GM23248 (cell line): ENCODE measurements around the gene FTH1. TPM values are rescaled to one million over a fixed set of nuclear protein-coding genes. Genes with fewer than 3 reads are reported as not detected.

Source experiments
- DNase-seq: peaks from one replicate; pipeline ENCODE4 v3.0.0-alpha.2; 2015
- H2AFZ ChIP-seq: fragments of 200-600 bp; sonication (generic); 2 replicates; pipeline ENCODE4 v1.6.1; 2016; ENCODE audit warnings: antibody characterized with exemption
- H3F3A ChIP-seq: fragments of 200-600 bp; sonication (generic); 2 replicates; pipeline ENCODE4 v1.6.1; 2016; ENCODE audit warnings: mild to moderate bottlenecking, antibody characterized with exemption, mixed run types; ENCODE audit not compliant: insufficient read depth
- H3K27ac ChIP-seq: fragments of 200-600 bp; sonication (generic); 2 replicates; pipeline ENCODE4 v1.5.1; 2016; ENCODE audit warnings: mild to moderate bottlenecking
- H3K27me3 ChIP-seq: fragments of 200-600 bp; sonication (generic); replicated peaks from 2 replicates; pipeline ENCODE4 v1.6.1; 2016; ENCODE audit warnings: mild to moderate bottlenecking; ENCODE audit not compliant: insufficient read depth
- H3K36me3 ChIP-seq: fragments of 200-600 bp; sonication (generic); 2 replicates; pipeline ENCODE4 v1.6.1; 2016; ENCODE audit warnings: low read depth, mild to moderate bottlenecking
- H3K4me1 ChIP-seq: fragments of 200-600 bp; sonication (generic); 2 replicates; pipeline ENCODE4 v1.6.1; 2016; ENCODE audit warnings: mild to moderate bottlenecking; ENCODE audit not compliant: insufficient read depth
- H3K4me2 ChIP-seq: fragments of 200-600 bp; sonication (generic); one replicate; pipeline ENCODE4 v1.6.1; 2016; ENCODE audit warnings: mild to moderate bottlenecking; ENCODE audit not compliant: unreplicated experiment
- H3K4me3 ChIP-seq: fragments of 200-600 bp; sonication (generic); 2 replicates; pipeline ENCODE4 v1.5.1; 2016; ENCODE audit warnings: mild to moderate bottlenecking
- H3K79me2 ChIP-seq: fragments of 200-600 bp; sonication (generic); 2 replicates; pipeline ENCODE4 v1.6.1; 2016; ENCODE audit warnings: mild to moderate bottlenecking; ENCODE audit not compliant: insufficient read depth
- H3K9ac ChIP-seq: fragments of 200-600 bp; sonication (generic); 2 replicates; pipeline ENCODE4 v1.6.1; 2016; ENCODE audit warnings: mild to moderate bottlenecking
- H3K9me2 ChIP-seq: fragments of 200-600 bp; sonication (generic); 2 replicates; pipeline ENCODE4 v1.6.1; 2016; ENCODE audit warnings: mixed run types, mild to moderate bottlenecking, moderate library complexity; ENCODE audit not compliant: insufficient read depth
- H3K9me3 ChIP-seq: fragments of 200-600 bp; sonication (generic); one replicate; pipeline ENCODE4 v1.6.1; 2017; ENCODE audit warnings: low read depth
- H4K20me1 ChIP-seq: fragments of 200-600 bp; sonication (generic); 2 replicates; pipeline ENCODE4 v1.6.0; 2016; ENCODE audit not compliant: insufficient read depth
- EZH2 ChIP-seq: fragments of 200-600 bp; sonication (generic); IDR thresholded peaks from 2 replicates; pipeline ENCODE4 v1.6.1; 2018; ENCODE audit warnings: antibody characterized with exemption, mild to moderate bottlenecking; ENCODE audit not compliant: insufficient read depth, poor library complexity, severe bottlenecking
- EZH2phosphoT487 ChIP-seq: fragments of 200-600 bp; sonication (generic); IDR thresholded peaks from 2 replicates; pipeline ENCODE4 v1.6.1; 2018; ENCODE audit warnings: antibody characterized with exemption, moderate library complexity, mild to moderate bottlenecking, low read depth; ENCODE audit not compliant: insufficient read depth
- WGBS, 2 experiments: methylation state at CpG; one replicate each; pipeline ENCODE4 v1.1.6; 2015 to 2017; ENCODE audit warnings: low lambda C conversion rate in 2 of 2, low coverage in 1 of 2; ENCODE audit errors: missing lambda C conversion rate in 2 of 2; 5-methylcytosine and 5-hydroxymethylcytosine counted together
- in situ Hi-C: fragments of 300-500 bp; cut with MboI; formaldehyde crosslinking; loops from 2 replicates; pipeline ENCODE4 v1.15.0; 2020
- polyA plus RNA-seq: library from polyadenylated mRNA; unstranded; fragments of >200 nt; fragmentation: Nextera tagmentation; extraction: Ambion mirVana; gene quantifications from 2 replicates; pipeline ENCODE4 v1.2.1, GENCODE V29; 2016
- total RNA-seq: library from RNA; depleted of rRNA; stranded (reverse); fragments of >200 nt; shearing (Covaris generic); gene quantifications from 2 replicates; pipeline ENCODE4 v1.2.3, GENCODE V29; 2014; rRNA removed

The FTH1 gene
- total RNA-seq = 393 and 473 TPM in 2 replicates
- polyA plus RNA-seq = 10,305 and 10,611 TPM in 2 replicates

DNA sequence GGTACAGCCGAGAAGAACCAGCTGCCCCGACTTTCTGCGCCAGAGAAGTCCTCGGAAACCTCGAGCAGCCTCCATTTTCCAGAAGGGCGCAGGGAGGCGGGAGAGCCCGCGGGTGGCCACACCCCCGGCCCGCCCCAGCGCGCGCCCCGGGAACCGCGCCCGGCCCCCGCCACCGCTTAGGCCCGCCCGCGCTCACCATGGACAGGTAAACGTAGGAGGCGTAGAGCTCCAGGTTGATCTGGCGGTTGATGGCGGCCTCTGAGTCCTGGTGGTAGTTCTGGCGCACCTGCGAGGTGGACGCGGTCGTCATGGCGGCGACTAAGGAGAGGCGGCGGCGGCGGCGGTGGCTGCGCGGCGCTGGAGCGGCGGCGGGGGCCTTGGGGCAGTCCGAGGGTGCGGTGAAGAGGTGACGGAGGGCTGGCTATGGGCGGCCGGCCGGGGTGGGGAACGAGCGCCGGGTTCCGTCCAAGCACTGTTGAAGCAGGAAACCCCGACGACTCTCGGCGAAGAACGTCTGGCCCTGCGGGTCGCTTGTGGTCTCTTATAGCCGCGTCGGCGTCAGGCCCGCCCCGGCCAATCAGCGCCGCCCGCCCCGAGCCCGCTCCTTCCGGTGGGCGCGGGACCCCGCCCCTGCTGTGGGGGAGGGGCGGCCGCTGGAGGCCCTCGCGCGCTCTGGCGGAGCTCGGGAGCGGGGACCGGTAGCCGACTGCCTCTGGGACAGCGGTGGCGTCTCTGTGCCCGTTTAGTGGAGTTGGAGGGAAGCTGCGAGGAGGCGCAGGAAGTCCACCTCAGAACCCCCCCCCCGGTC lies at the start of gene FTH1:
FTH1 (minus strand) TSS at position 519 of the 808 bp plus-strand sequence; CDS start at position 310, 209 bp downstream.
- H2AFZ ChIP-seq = peak within 1 kb of the TSS; percentile 78
- peaks cover 49% of the 10 kb centered on the region for H3K4me1 ChIP-seq
- H3K4me3 ChIP-seq = peak within 1 kb of the TSS; percentile 98
- peaks cover 29% of the 10 kb centered on the region for H3K36me3 ChIP-seq
- H3K79me2 ChIP-seq = peaks cover 43% of the 10 kb centered on the region
- WGBS, 2 experiments = 0 to 2% methylated on average over 45 to 85 of the region's 93 CpGs
- H3K27me3 ChIP-seq = no peaks in the 10 kb centered on the region
- peaks cover 16% of the 10 kb centered on the region for H4K20me1 ChIP-seq
- peak; percentile 94 for DNase-seq
- no peaks in the 10 kb centered on the region for H3K9me2 ChIP-seq
- H3K9me3 ChIP-seq = no peaks in the 10 kb centered on the region
- H3F3A ChIP-seq = peaks cover 81% of the 10 kb centered on the region
- peak within 1 kb of the TSS; percentile 99 for H3K27ac ChIP-seq
- H3K4me2 ChIP-seq = peak within 1 kb of the TSS; percentile 96
- in situ Hi-C loops = no loop called here
- no peak for TF ChIP-seq EZH2phosphoT487
- no peak for TF ChIP-seq EZH2
- peak within 1 kb of the TSS; percentile 97 for H3K9ac ChIP-seq

DNA sequence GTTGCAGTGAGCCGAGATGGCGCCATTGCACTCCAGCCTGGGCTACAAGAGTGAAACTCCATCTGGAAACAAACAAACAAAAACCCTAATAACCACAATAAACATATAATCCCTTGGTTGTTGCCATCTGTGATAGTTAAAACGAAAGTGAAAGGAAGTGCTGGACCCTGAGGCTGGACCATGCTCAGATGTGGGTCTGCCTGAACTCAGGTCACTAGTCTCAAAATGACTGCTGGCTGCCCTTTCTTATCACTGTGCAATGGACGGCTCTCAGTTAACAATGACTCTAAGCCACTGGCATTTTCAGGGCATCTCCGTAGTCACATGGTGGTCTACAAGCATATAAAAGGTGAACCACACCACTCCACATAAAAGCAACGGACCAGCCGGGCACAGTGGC lies 48.2 kb upstream of the FTH1 start:
- H3K9ac ChIP-seq = no peak overlapping the region
- no peak overlapping the region for H3K27ac ChIP-seq
- no peak for DNase-seq
- no peaks in the 10 kb centered on the region for H4K20me1 ChIP-seq
- H3K4me1 ChIP-seq = peaks cover 17% of the 10 kb centered on the region
- H3K9me3 ChIP-seq = no peaks in the 10 kb centered on the region
- H3K36me3 ChIP-seq = no peaks in the 10 kb centered on the region
- H3F3A ChIP-seq = peaks cover 3% of the 10 kb centered on the region; the same call in 1 of the 2 replicates
- H3K4me2 ChIP-seq = no peak overlapping the region
- TF ChIP-seq EZH2phosphoT487 = no peak
- no peak for TF ChIP-seq EZH2
- H3K4me3 ChIP-seq = no peak overlapping the region
- WGBS, 2 experiments = 81 to 86% methylated on average over 7 of the region's 7 CpGs
- H3K79me2 ChIP-seq = no peaks in the 10 kb centered on the region
- in situ Hi-C loops = no loop called here
- H2AFZ ChIP-seq = no peak overlapping the region
- no peaks in the 10 kb centered on the region for H3K9me2 ChIP-seq
- H3K27me3 ChIP-seq = no peaks in the 10 kb centered on the region

DNA sequence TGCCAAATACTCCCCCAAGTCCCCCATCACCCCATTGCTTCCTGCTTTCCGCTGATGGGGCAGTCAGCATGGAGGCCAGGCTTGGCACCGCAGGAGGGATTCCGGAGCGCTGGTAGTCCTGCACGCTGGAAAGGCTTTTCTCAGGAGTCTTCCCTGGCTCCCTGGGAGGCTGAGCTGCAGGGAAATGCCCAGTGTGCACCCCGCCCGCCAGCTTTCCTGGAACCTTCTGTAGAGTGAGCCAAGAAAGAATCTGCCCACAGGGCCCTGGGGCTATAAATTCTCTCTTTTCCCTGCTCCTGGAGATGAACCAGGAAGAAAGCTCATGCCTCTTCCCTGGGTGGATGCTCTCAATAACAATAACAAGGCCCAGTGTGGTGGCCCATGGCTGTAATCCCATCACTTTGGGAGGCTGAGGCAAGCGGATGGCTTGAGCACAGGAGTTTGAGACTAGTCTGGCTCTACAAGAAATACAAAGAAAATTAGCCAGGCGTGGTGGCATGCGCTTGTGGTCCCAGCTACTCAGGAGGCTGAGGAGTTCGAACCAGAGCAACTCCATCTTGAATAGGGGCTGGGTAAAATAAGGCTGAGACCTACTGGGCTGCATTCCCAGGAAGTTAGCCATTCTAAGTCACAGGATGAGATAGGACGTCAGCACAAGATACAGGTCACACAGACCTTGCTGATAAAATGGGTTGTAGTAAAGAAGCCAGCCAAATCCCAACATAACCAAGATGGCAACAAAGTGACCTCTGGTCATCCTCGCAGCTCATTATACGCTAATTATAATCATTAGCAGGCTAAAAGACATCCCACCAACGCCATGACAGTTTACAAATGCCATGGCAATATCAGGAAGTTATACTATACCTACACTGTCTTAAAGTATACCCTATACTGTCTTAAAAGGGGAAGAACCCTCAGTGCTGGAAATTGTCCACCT lies 46.4 kb upstream of the FTH1 start:
- Histone ChIP-seq H3K4me3 (no peak overlapping the region), H3K27ac (peak overlapping the region; percentile 43), H4K20me1 (no peaks in the 10 kb centered on the region), H3K9ac (0 out of 2 replicates have a peak overlapping the region, but pooled peaks have one; percentile 22), H3K36me3 (no peaks in the 10 kb centered on the region), H3K4me1 (peaks cover 17% of the 10 kb centered on the region), H3K79me2 (no peaks in the 10 kb centered on the region), H3K27me3 (no peaks in the 10 kb centered on the region), H2AFZ (peak overlapping the region; percentile 14; the same call in 1 of the 2 replicates), H3K4me2 (peak overlapping the region; percentile 55), H3F3A (peaks cover 3% of the 10 kb centered on the region; the same call in 1 of the 2 replicates), H3K9me3 (no peaks in the 10 kb centered on the region), H3K9me2 (no peaks in the 10 kb centered on the region)
- peak; percentile 76 for DNase-seq
- in situ Hi-C loops = no loop called here
- no peak for TF ChIP-seq EZH2phosphoT487
- no peak for TF ChIP-seq EZH2
- 67 to 69% methylated on average over 15 of the region's 15 CpGs for WGBS, 2 experiments
